Neural cell (in vitro differentiated cells): Measurements from ENCODE around the gene TICAM1. TPM values are rescaled to one million over a fixed set of nuclear protein-coding genes. Genes with fewer than 3 reads are reported as not detected.

Experiments used
- H2AFZ ChIP-seq: fragments of 200-600, 300-800 bp; sonication (generic), shearing (Covaris generic); 2 replicates; pipeline ENCODE4 v1.6.0; 2014; ENCODE audit warnings: low read depth, mild to moderate bottlenecking, antibody characterized with exemption, low read length, moderate library complexity
- H3F3A ChIP-seq: fragments of 200-600 bp; shearing (Covaris generic); 2 replicates; pipeline ENCODE4 v1.6.1; 2016; ENCODE audit warnings: mild to moderate bottlenecking, moderate library complexity, mixed read lengths, antibody characterized with exemption, low read length; ENCODE audit not compliant: insufficient read depth, poor library complexity, severe bottlenecking
- H3K27ac ChIP-seq: fragments of 200-600, 300-800 bp; sonication (generic), shearing (Covaris generic); 2 replicates; pipeline ENCODE4 v1.5.1; 2014; ENCODE audit warnings: mild to moderate bottlenecking, low read length, moderate library complexity
- H3K27me3 ChIP-seq: fragments of 300-800, 200-600 bp; sonication (generic), shearing (Covaris generic); 2 replicates; pipeline ENCODE4 v1.6.0; 2014; ENCODE audit warnings: mild to moderate bottlenecking, low read depth, low read length, moderate library complexity; ENCODE audit not compliant: insufficient read depth
- H3K36me3 ChIP-seq: fragments of 300-800, 200-600 bp; sonication (generic), shearing (Covaris generic); 2 replicates; pipeline ENCODE4 v1.5.1; 2014; ENCODE audit warnings: mild to moderate bottlenecking, antibody characterized with exemption, low read length, moderate library complexity; ENCODE audit not compliant: insufficient read depth
- H3K4me2 ChIP-seq: fragments of 300-800, 200-600 bp; sonication (generic), shearing (Covaris generic); 2 replicates; pipeline ENCODE4 v1.6.0; 2014; ENCODE audit warnings: mild to moderate bottlenecking, low read length
- H3K4me3 ChIP-seq: fragments of 300-800, 200-600 bp; sonication (generic), shearing (Covaris generic); 2 replicates; pipeline ENCODE4 v1.5.1; 2014; ENCODE audit warnings: mild to moderate bottlenecking, low read length, moderate library complexity
- H3K79me2 ChIP-seq: fragments of 200-600 bp; shearing (Covaris generic); replicated peaks from 2 replicates; pipeline ENCODE4 v1.6.0; 2014; ENCODE audit warnings: mild to moderate bottlenecking, low read length, moderate library complexity; ENCODE audit not compliant: insufficient read depth
- H3K9ac ChIP-seq: fragments of 300-800, 200-600 bp; sonication (generic), shearing (Covaris generic); 2 replicates; pipeline ENCODE4 v1.6.1; 2016; ENCODE audit warnings: mild to moderate bottlenecking, low read length, mixed read lengths
- H3K9me2 ChIP-seq: fragments of 200-600 bp; shearing (Covaris generic); 2 replicates; pipeline ENCODE4 v1.6.1; 2016; ENCODE audit warnings: mild to moderate bottlenecking, low read length, mixed read lengths; ENCODE audit not compliant: insufficient read depth
- H3K9me3 ChIP-seq: fragments of 200-600, 300-800 bp; sonication (generic), shearing (Covaris generic); 2 replicates; pipeline ENCODE4 v1.6.1; 2016; ENCODE audit warnings: mild to moderate bottlenecking, mixed run types, low read length, moderate library complexity, mixed read lengths
- H4K20me1 ChIP-seq: fragments of 200-600 bp; shearing (Covaris generic); 2 replicates; pipeline ENCODE4 v1.6.1; 2016; ENCODE audit warnings: mild to moderate bottlenecking, mixed run types; ENCODE audit not compliant: insufficient read depth
- CTCF ChIP-seq: fragments of 450-650 bp; IDR thresholded peaks from 2 replicates; pipeline ENCODE4 v1.5.1; 2014; ENCODE audit warnings: antibody characterized with exemption, mild to moderate bottlenecking, moderate library complexity; ENCODE audit not compliant: poor library complexity, severe bottlenecking
- EP300 ChIP-seq: fragments of 450-650 bp; conservative IDR thresholded peaks from 2 replicates; pipeline ENCODE4 v1.6.1; 2014; ENCODE audit warnings: antibody characterized with exemption, mild to moderate bottlenecking, moderate library complexity; ENCODE audit not compliant: poor library complexity, severe bottlenecking
- MXI1 ChIP-seq: fragments of 450-650 bp; conservative IDR thresholded peaks from 2 replicates; pipeline ENCODE4 v1.6.1; 2014; ENCODE audit warnings: antibody characterized with exemption, mild to moderate bottlenecking; ENCODE audit not compliant: poor library complexity, severe bottlenecking
- POLR2AphosphoS5 ChIP-seq: IDR thresholded peaks from 2 replicates; pipeline ENCODE4 v1.6.1; 2012
- RAD21 ChIP-seq: fragments of 450-650 bp; conservative IDR thresholded peaks from 2 replicates; pipeline ENCODE4 v1.6.1; 2014; ENCODE audit warnings: antibody characterized with exemption, mild to moderate bottlenecking, moderate library complexity
- REST ChIP-seq: IDR thresholded peaks from 2 replicates; pipeline ENCODE4 v1.6.1; 2012; ENCODE audit warnings: borderline replicate concordance
- SMC3 ChIP-seq: fragments of 450-650 bp; conservative IDR thresholded peaks from 2 replicates; pipeline ENCODE4 v1.6.1; 2014; ENCODE audit warnings: antibody characterized with exemption, mild to moderate bottlenecking, moderate library complexity; ENCODE audit not compliant: poor library complexity
- TAF1 ChIP-seq: IDR thresholded peaks from 2 replicates; pipeline ENCODE4 v1.6.1; 2012; ENCODE audit warnings: low read depth
- polyA plus RNA-seq: library from polyadenylated mRNA; depleted of rRNA; stranded (reverse); fragments of >200 nt; gene quantifications from 2 replicates; pipeline ENCODE4 v1.2.3, GENCODE V29; 2014

The TICAM1 gene
- polyA plus RNA-seq, 1 donor from 2014 or later = not detected

- Histone ChIP-seq H3K27me3 (no peaks in the 10 kb centered on the region), H3K27ac (no peak within 1 kb of the TSS), H3K9me2 (no peaks in the 10 kb centered on the region), H3K9me3 (no peaks in the 10 kb centered on the region), H3K79me2 (no peaks in the 10 kb centered on the region), H3F3A (no peaks in the 10 kb centered on the region), H3K4me2 (peak within 1 kb of the TSS; percentile 4), H3K36me3 (no peaks in the 10 kb centered on the region), H4K20me1 (no peaks in the 10 kb centered on the region), H3K4me3 (peak within 1 kb of the TSS; percentile 66), H2AFZ (no peak within 1 kb of the TSS), H3K9ac (peak within 1 kb of the TSS; percentile 39)
- TF ChIP-seq TAF1 = no peak
- no peak for TF ChIP-seq EP300
- TF ChIP-seq MXI1 = no peak
- no peak for TF ChIP-seq POLR2AphosphoS5
- TF ChIP-seq RAD21 = no peak
- TF ChIP-seq SMC3 = no peak
- TF ChIP-seq REST = no peak
Observed at GRCh38 chr19:4867534-4868285, 36.2 kb upstream of the TICAM1 start, which contains the start of gene PLIN3. TSS of gene PLIN3 (minus strand) at chr19:4867667. CDS start at chr19:4861394, 6,273 bp downstream.

- Histone ChIP-seq H3K9me3 (no peaks in the 10 kb centered on the region), H3K36me3 (no peaks in the 10 kb centered on the region), H3F3A (no peaks in the 10 kb centered on the region), H4K20me1 (no peaks in the 10 kb centered on the region), H3K9me2 (no peaks in the 10 kb centered on the region), H3K4me2 (peak overlapping the region; percentile 4), H2AFZ (no peak overlapping the region), H3K27ac (no peak overlapping the region), H3K9ac (peak overlapping the region; percentile 39), H3K79me2 (no peaks in the 10 kb centered on the region), H3K27me3 (no peaks in the 10 kb centered on the region), H3K4me3 (peak overlapping the region; percentile 66)
- TF ChIP-seq TAF1 (no peak), RAD21 (no peak), POLR2AphosphoS5 (no peak), MXI1 (no peak), EP300 (no peak), REST (no peak), CTCF (no peak), SMC3 (no peak)
Observed at GRCh38 chr19:4866595-4867424, 35.3 kb upstream of the TICAM1 start.
